ENCODE results near the gene PDZK1.

PDZK1 gene

DNA sequence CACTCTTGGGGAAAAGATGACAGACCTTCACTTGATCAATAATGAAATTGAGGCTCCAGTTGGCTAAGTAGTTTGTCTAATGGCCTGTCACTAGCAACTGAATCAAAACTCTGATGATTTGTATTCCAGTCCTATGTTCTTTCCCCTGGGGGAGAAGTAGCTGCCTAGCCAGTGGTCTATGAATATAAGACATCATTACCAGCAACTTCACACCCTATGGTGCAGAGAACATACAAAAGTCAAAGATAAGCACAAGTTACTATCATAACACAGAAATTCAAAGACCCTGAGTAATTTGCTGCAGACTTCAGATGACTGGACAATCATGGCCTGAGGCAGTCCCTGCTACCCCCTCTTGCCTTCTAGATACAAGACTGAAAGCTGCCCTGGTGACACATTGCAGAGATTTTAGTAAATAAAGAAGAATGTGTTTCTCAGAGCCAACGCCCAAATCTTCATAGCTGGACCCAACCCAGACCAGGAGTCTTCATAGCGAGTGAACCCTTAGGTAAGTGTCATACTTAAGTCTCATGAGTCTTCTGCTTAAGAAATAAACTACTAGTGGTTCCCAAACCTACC is 993 bp downstream of the PDZK1 start:
- Histone ChIP-seq H3K36me3 (ENCODE audit: insufficient read depth, low read length) (no peaks in the 10 kb centered on the region), H3K4me1 (ENCODE audit: insufficient read depth, low read length) (no peaks in the 10 kb centered on the region), H3K9me3 (ENCODE audit: low read length) (no peaks in the 10 kb centered on the region), H3K9ac (ENCODE audit: low read length) (no peak overlapping the region), H3K4me3 (ENCODE audit: low read depth in 1 of 2, low read length in 2 of 2) (no peak overlapping the region), H3K27ac (ENCODE audit: low read depth, low read length) (no peak overlapping the region), H3K27me3 (ENCODE audit: control insufficient read depth in 1 of 2, insufficient read depth in 2 of 2, low read length in 2 of 2) (no peaks in the 10 kb centered on the region)

GRCh38 chr1:145705622-145706021 is 1.5 kb downstream of the PDZK1 start:
- Histone ChIP-seq H3K9ac (ENCODE audit: low read length) (no peak overlapping the region), H3K9me3 (ENCODE audit: low read length) (no peaks in the 10 kb centered on the region), H3K27ac (ENCODE audit: low read depth, low read length) (no peak overlapping the region), H3K4me1 (ENCODE audit: insufficient read depth, low read length) (no peaks in the 10 kb centered on the region), H3K36me3 (ENCODE audit: insufficient read depth, low read length) (no peaks in the 10 kb centered on the region), H3K4me3 (ENCODE audit: low read depth in 1 of 2, low read length in 2 of 2) (no peak overlapping the region), H3K27me3 (ENCODE audit: control insufficient read depth in 1 of 2, insufficient read depth in 2 of 2, low read length in 2 of 2) (no peaks in the 10 kb centered on the region)

GRCh38 chr1:145702826-145703225 is 4.3 kb downstream of the PDZK1 start:
- H3K27me3 ChIP-seq (ENCODE audit: control insufficient read depth in 1 of 2, insufficient read depth in 2 of 2, low read length in 2 of 2): no peaks in the 10 kb centered on the region
- no peaks in the 10 kb centered on the region for H3K4me1 ChIP-seq (ENCODE audit: insufficient read depth, low read length)
- no peak overlapping the region for H3K4me3 ChIP-seq (ENCODE audit: low read depth in 1 of 2, low read length in 2 of 2)
- no peak overlapping the region for H3K9ac ChIP-seq (ENCODE audit: low read length)
- no peaks in the 10 kb centered on the region for H3K36me3 ChIP-seq (ENCODE audit: insufficient read depth, low read length)
- no peaks in the 10 kb centered on the region for H3K9me3 ChIP-seq (ENCODE audit: low read length)
- H3K27ac ChIP-seq (ENCODE audit: low read depth, low read length): no peak overlapping the region

- Histone ChIP-seq H3K4me1 (ENCODE audit: insufficient read depth, low read length) (no peaks in the 10 kb centered on the region), H3K36me3 (ENCODE audit: insufficient read depth, low read length) (no peaks in the 10 kb centered on the region), H3K27me3 (ENCODE audit: control insufficient read depth in 1 of 2, insufficient read depth in 2 of 2, low read length in 2 of 2) (no peaks in the 10 kb centered on the region), H3K4me3 (ENCODE audit: low read depth in 1 of 2, low read length in 2 of 2) (no peak overlapping the region), H3K27ac (ENCODE audit: low read depth, low read length) (no peak overlapping the region), H3K9ac (ENCODE audit: low read length) (no peak overlapping the region), H3K9me3 (ENCODE audit: low read length) (no peaks in the 10 kb centered on the region)
Measured at GRCh38 chr1:145702052-145702451, 5.1 kb downstream of the PDZK1 start.

- no peaks in the 10 kb centered on the region for H3K36me3 ChIP-seq (ENCODE audit: insufficient read depth, low read length)
- no peak overlapping the region for H3K27ac ChIP-seq (ENCODE audit: low read depth, low read length)
- H3K4me3 ChIP-seq (ENCODE audit: low read depth in 1 of 2, low read length in 2 of 2): no peak overlapping the region
- no peaks in the 10 kb centered on the region for H3K9me3 ChIP-seq (ENCODE audit: low read length)
- H3K9ac ChIP-seq (ENCODE audit: low read length): no peak overlapping the region
- H3K27me3 ChIP-seq (ENCODE audit: control insufficient read depth in 1 of 2, insufficient read depth in 2 of 2, low read length in 2 of 2): no peaks in the 10 kb centered on the region
- no peaks in the 10 kb centered on the region for H3K4me1 ChIP-seq (ENCODE audit: insufficient read depth, low read length)
Measured at GRCh38 chr1:145701306-145701862, 5.8 kb downstream of the PDZK1 start.

DNA sequence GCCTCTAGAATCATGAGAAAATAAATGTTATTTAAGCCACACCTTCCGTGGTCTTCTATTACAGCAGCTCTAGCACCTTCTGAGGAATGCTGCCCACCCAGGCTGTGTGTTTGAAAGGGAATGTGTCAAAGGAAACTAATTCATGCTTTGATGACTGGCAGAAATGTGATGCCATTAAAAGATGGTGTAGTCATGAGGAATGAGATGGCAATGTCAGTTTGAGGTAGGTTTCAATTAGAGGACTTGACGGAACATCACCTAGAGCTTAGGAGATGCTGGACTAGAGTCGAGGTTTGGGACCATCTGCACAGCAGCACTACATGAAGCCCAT is 10.6 kb downstream of the PDZK1 start:
- Histone ChIP-seq H3K27me3 (ENCODE audit: control insufficient read depth in 1 of 2, insufficient read depth in 2 of 2, low read length in 2 of 2) (no peaks in the 10 kb centered on the region), H3K9ac (ENCODE audit: low read length) (no peak overlapping the region), H3K27ac (ENCODE audit: low read depth, low read length) (no peak overlapping the region), H3K4me1 (ENCODE audit: insufficient read depth, low read length) (no peaks in the 10 kb centered on the region), H3K4me3 (ENCODE audit: low read depth in 1 of 2, low read length in 2 of 2) (no peak overlapping the region), H3K36me3 (ENCODE audit: insufficient read depth, low read length) (no peaks in the 10 kb centered on the region), H3K9me3 (ENCODE audit: low read length) (no peaks in the 10 kb centered on the region)

DNA sequence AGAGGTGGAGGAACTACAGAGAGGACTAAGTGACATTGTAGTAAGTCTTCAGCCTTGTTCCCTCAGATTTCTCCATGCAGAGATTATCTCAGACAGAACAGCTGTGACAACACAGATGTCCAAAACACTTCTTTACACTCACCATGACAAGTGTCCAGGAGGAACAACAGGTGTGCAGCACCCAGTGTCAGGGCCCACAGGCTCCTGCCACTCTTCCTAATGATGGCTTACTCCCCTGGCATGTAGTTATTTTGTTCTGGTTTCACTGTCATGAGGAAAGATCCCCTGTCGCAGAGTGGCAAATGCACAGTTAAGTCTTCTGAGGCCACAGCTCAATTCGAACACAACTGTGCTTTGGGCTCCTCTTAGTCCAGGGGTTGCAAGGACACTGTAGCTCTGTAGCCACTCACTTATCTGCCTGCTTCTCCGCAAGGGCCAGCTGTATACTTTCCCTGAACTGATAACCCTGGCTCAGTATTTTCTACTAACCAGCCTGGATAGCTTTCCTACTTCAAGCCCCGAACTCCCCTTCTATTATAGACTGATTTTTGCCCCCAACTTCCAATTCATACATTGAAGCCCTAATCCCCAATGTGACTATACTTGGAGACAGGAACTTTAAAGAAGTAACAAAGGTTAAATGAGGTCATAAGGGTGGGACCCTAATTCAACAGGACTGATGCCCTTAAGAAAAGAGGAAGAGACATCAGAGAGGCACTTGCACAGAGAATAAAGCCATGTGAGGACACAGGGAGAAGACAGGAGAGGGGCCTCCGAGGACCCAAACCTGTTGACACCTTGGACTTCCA is 11.1 kb downstream of the PDZK1 start:
- Histone ChIP-seq H3K9ac (ENCODE audit: low read length) (no peak overlapping the region), H3K36me3 (ENCODE audit: insufficient read depth, low read length) (no peaks in the 10 kb centered on the region), H3K4me3 (ENCODE audit: low read depth in 1 of 2, low read length in 2 of 2) (no peak overlapping the region), H3K27ac (ENCODE audit: low read depth, low read length) (no peak overlapping the region), H3K9me3 (ENCODE audit: low read length) (no peaks in the 10 kb centered on the region), H3K4me1 (ENCODE audit: insufficient read depth, low read length) (no peaks in the 10 kb centered on the region), H3K27me3 (ENCODE audit: control insufficient read depth in 1 of 2, insufficient read depth in 2 of 2, low read length in 2 of 2) (no peaks in the 10 kb centered on the region)

- no peaks in the 10 kb centered on the region for H3K9me3 ChIP-seq (ENCODE audit: low read length)
- H3K4me3 ChIP-seq (ENCODE audit: low read depth in 1 of 2, low read length in 2 of 2): no peak overlapping the region
- no peaks in the 10 kb centered on the region for H3K27me3 ChIP-seq (ENCODE audit: control insufficient read depth in 1 of 2, insufficient read depth in 2 of 2, low read length in 2 of 2)
- no peaks in the 10 kb centered on the region for H3K36me3 ChIP-seq (ENCODE audit: insufficient read depth, low read length)
- no peak overlapping the region for H3K9ac ChIP-seq (ENCODE audit: low read length)
- peaks cover 6% of the 10 kb centered on the region for H3K4me1 ChIP-seq (ENCODE audit: insufficient read depth, low read length)
- no peak overlapping the region for H3K27ac ChIP-seq (ENCODE audit: low read depth, low read length)
Measured at GRCh38 chr1:145692785-145693443, 14.3 kb downstream of the PDZK1 start.

DNA sequence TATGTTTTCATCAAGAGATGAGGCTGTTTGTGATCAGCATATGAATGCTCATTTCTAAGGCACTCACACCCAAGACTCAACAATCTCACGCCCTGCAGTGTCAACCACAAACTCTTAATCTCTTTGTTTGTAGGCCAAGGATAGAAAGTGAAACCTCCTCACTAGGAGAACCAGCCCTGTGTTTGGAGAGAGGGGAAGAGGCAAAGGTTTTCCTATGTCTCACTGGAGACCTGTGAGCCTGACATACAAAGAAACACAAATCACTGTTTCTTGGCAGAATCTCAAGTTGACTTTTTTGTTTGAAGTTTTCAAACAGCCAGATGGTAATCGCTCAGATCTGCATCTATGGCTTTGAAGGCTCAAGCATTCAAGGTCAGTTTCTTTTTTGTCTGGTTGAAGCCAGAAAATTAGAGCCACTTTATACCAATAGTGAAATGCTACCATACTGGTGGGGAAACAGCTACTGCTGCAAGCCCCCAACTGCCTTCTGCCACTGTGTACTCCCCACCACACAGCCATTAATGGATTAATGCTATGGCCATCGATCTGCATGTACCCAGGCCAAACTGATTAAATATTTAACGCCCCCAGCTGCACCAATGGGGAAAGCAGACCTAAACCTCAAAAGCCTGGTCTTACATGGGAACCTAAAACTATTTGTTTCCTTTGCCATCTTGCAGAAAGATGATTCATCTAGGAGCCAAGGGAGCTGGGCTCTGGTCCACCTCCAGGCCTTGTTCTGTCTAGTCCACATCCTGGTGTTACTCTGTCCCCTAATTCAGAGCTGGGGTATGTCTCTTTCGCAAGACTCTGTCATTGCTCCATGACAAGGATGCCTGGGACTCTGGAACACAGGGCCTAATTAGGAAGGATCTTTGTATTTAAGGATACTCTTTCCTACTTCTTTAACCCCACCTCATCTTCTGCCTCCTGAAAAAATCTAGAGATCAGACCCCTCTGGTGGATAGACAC is 16.3 kb downstream of the PDZK1 start:
- Histone ChIP-seq H3K4me1 (ENCODE audit: insufficient read depth, low read length) (peaks cover 6% of the 10 kb centered on the region), H3K4me3 (ENCODE audit: low read depth in 1 of 2, low read length in 2 of 2) (no peak overlapping the region), H3K36me3 (ENCODE audit: insufficient read depth, low read length) (no peaks in the 10 kb centered on the region), H3K27me3 (ENCODE audit: control insufficient read depth in 1 of 2, insufficient read depth in 2 of 2, low read length in 2 of 2) (no peaks in the 10 kb centered on the region), H3K9me3 (ENCODE audit: low read length) (no peaks in the 10 kb centered on the region), H3K9ac (ENCODE audit: low read length) (no peak overlapping the region), H3K27ac (ENCODE audit: low read depth, low read length) (no peak overlapping the region)

- Histone ChIP-seq H3K9me3 (ENCODE audit: low read length) (no peaks in the 10 kb centered on the region), H3K27me3 (ENCODE audit: control insufficient read depth in 1 of 2, insufficient read depth in 2 of 2, low read length in 2 of 2) (no peaks in the 10 kb centered on the region), H3K27ac (ENCODE audit: low read depth, low read length) (no peak overlapping the region), H3K4me1 (ENCODE audit: insufficient read depth, low read length) (peaks cover 6% of the 10 kb centered on the region), H3K9ac (ENCODE audit: low read length) (no peak overlapping the region), H3K36me3 (ENCODE audit: insufficient read depth, low read length) (no peaks in the 10 kb centered on the region), H3K4me3 (ENCODE audit: low read depth in 1 of 2, low read length in 2 of 2) (no peak overlapping the region)
Measured at GRCh38 chr1:145689922-145690321, 17.2 kb downstream of the PDZK1 start.

DNA sequence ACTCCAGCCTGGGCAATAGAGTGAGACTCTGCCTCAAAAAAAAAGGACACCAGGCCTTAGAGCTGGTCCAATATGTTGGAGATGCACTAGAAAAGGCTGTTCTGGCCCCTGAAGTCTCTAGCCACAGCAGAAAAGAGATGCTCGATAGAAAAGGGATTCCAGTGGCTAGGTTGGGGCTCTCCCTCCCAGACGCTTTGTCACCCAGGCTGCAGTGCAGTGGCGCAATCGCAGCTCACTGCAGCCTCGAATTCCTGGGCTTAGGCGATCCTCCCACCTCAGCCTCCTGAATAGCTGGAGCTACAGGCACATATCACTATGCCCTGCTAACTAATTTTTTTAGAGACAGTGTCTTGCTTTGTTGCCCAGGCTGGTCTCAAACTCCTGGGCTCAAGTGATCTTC is 18.2 kb downstream of the PDZK1 start:
- Histone ChIP-seq H3K4me3 (ENCODE audit: low read depth in 1 of 2, low read length in 2 of 2) (no peak overlapping the region), H3K4me1 (ENCODE audit: insufficient read depth, low read length) (peaks cover 6% of the 10 kb centered on the region), H3K36me3 (ENCODE audit: insufficient read depth, low read length) (no peaks in the 10 kb centered on the region), H3K9me3 (ENCODE audit: low read length) (no peaks in the 10 kb centered on the region), H3K27me3 (ENCODE audit: control insufficient read depth in 1 of 2, insufficient read depth in 2 of 2, low read length in 2 of 2) (no peaks in the 10 kb centered on the region), H3K27ac (ENCODE audit: low read depth, low read length) (no peak overlapping the region), H3K9ac (ENCODE audit: low read length) (no peak overlapping the region)

All from muscle layer of colon (tissue), 2 donors.